CD14-positive monocyte (primary cell): ENCODE results near the gene EGF. TPM values are rescaled to one million over a fixed set of nuclear protein-coding genes. Genes with fewer than 3 reads are reported as not detected.

Experiments used
- DNase-seq, 3 donors: peaks; one replicate each; pipeline ENCODE4 v3.0.0-alpha.2; 2011 to 2022
- H2AFZ ChIP-seq: 2 replicates; pipeline ENCODE4 v1.6.0; 2012; ENCODE audit warnings: mild to moderate bottlenecking, low read depth, low read length, inconsistent platforms; ENCODE audit not compliant: insufficient read depth, poor library complexity, severe bottlenecking
- H3K27ac ChIP-seq, 2 donors: 1 replicate in 1 of 2; 2 replicates in 1 of 2; pipeline ENCODE4 v1.5.1; 2012 to 2013; ENCODE audit warnings: low read length in 2 of 2, control low read depth in 1 of 2, inconsistent platforms in 1 of 2, low read depth in 1 of 2, mild to moderate bottlenecking in 1 of 2
- H3K27me3 ChIP-seq, 2 donors: one replicate each; pipeline versions ENCODE4 v1.6.0 to v1.6.1; 2011 to 2013; ENCODE audit warnings: low read length in 2 of 2; ENCODE audit not compliant: control insufficient read depth in 2 of 2, insufficient read depth in 2 of 2
- H3K36me3 ChIP-seq, 2 donors: replicated peaks in 1 of 2; 1 replicate in 1 of 2; 2 replicates in 1 of 2; pipeline versions ENCODE4 v1.5.1 to v1.6.1; 2012 to 2013; ENCODE audit warnings: low read length in 2 of 2, control low read depth in 1 of 2, inconsistent platforms in 1 of 2, mild to moderate bottlenecking in 1 of 2; ENCODE audit not compliant: insufficient read depth in 2 of 2, control insufficient read depth in 1 of 2
- H3K4me1 ChIP-seq, 2 donors: 1 replicate in 1 of 2; 2 replicates in 1 of 2; pipeline versions ENCODE4 v1.5.1 to v1.6.1; 2012 to 2013; ENCODE audit warnings: low read length in 2 of 2, control low read depth in 1 of 2, inconsistent platforms in 1 of 2, mild to moderate bottlenecking in 1 of 2, moderate library complexity in 1 of 2; ENCODE audit not compliant: insufficient read depth in 2 of 2, control insufficient read depth in 1 of 2
- H3K4me2 ChIP-seq: replicated peaks from 2 replicates; pipeline ENCODE3; 2012; ENCODE audit warnings: low read length, moderate library complexity, mild to moderate bottlenecking; ENCODE audit not compliant: poor library complexity, severe bottlenecking; ENCODE audit errors: extremely low read depth
- H3K4me3 ChIP-seq, 3 experiments: fragments of 200-600 bp in 1 of 3; sonication (generic) in 1 of 3; replicated peaks in 1 of 3; 1 replicate in 2 of 3; 2 replicates in 1 of 3; pipeline ENCODE4 v1.5.1; 2011 to 2013; ENCODE audit warnings: low read length in 3 of 3, mild to moderate bottlenecking in 3 of 3, control low read depth in 2 of 3, low read depth in 2 of 3, inconsistent platforms in 1 of 3, moderate library complexity in 1 of 3
- H3K79me2 ChIP-seq: 2 replicates; pipeline ENCODE4 v1.6.0; 2012; ENCODE audit warnings: mild to moderate bottlenecking, control low read depth, inconsistent platforms, low read length, moderate library complexity; ENCODE audit not compliant: insufficient read depth
- H3K9ac ChIP-seq: 2 replicates; pipeline ENCODE4 v1.6.0; 2017; ENCODE audit warnings: low read length, mild to moderate bottlenecking; ENCODE audit not compliant: insufficient read depth, poor library complexity, severe bottlenecking
- H3K9me3 ChIP-seq, 2 donors: replicated peaks in 1 of 2; 1 replicate in 1 of 2; 2 replicates in 1 of 2; pipeline versions ENCODE4 v1.5.1 to v1.6.1; 2012 to 2013; ENCODE audit warnings: low read length in 2 of 2, control low read depth in 1 of 2; ENCODE audit not compliant: control insufficient read depth in 1 of 2, insufficient read depth in 1 of 2
- H4K20me1 ChIP-seq: 2 replicates; pipeline ENCODE4 v1.6.0; 2012; ENCODE audit warnings: mild to moderate bottlenecking, low read length, control low read depth, moderate library complexity; ENCODE audit not compliant: insufficient read depth
- H3K27ac Mint-ChIP-seq, 7 donors: one replicate each; pipeline ENCODE4 v1.8.0; 2020; ENCODE audit warnings: mild to moderate bottlenecking in 7 of 7, mixed read lengths in 7 of 7, moderate library complexity in 6 of 7, inconsistent platforms in 2 of 7
- H3K27me3 Mint-ChIP-seq, 3 donors: one replicate each; pipeline ENCODE4 v1.8.0; 2021 to 2022; ENCODE audit warnings: low read depth in 3 of 3, mild to moderate bottlenecking in 3 of 3, mixed read lengths in 3 of 3, moderate library complexity in 3 of 3, inconsistent platforms in 1 of 3
- H3K36me3 Mint-ChIP-seq, 2 donors: one replicate each; pipeline ENCODE4 v1.8.0; 2020; ENCODE audit warnings: mixed read lengths in 2 of 2, inconsistent platforms in 1 of 2, mild to moderate bottlenecking in 1 of 2
- H3K4me1 Mint-ChIP-seq: one replicate; pipeline ENCODE4 v1.8.0; 2020; ENCODE audit warnings: mild to moderate bottlenecking, mixed read lengths
- H3K4me3 Mint-ChIP-seq, 2 donors: one replicate each; pipeline ENCODE4 v1.8.0; 2020; ENCODE audit warnings: mild to moderate bottlenecking in 2 of 2, mixed read lengths in 2 of 2, moderate library complexity in 1 of 2
- H3K9me3 Mint-ChIP-seq, 7 donors: one replicate each; pipeline ENCODE4 v1.8.0; 2020 to 2022; ENCODE audit warnings: mixed read lengths in 7 of 7, mild to moderate bottlenecking in 6 of 7, moderate library complexity in 6 of 7, inconsistent platforms in 2 of 7
- CTCF ChIP-seq: fragments of 200-600 bp; IDR thresholded peaks from one replicate; pipeline ENCODE4 v1.8.0; 2022; ENCODE audit warnings: antibody characterized with exemption, mild to moderate bottlenecking
- WGBS: methylation state at CpG from one replicate; pipeline ENCODE4 v1.1.5; 2013; ENCODE audit warnings: missing lambda C conversion rate; ENCODE audit not compliant: insufficient coverage; 5-methylcytosine and 5-hydroxymethylcytosine counted together
- intact Hi-C, 2 donors: fragments of 100-400 bp; cut with micrococcal nuclease; formaldehyde crosslinking; loops; one replicate each; pipeline versions ENCODE4 v1.15.0 to v1.15.1; 2023
- polyA plus RNA-seq, 3 donors: library from polyadenylated mRNA; depleted of rRNA in 1 of 3; unstranded in 2 of 3; stranded (reverse) in 1 of 3; fragments of 300-500 nt in 2 of 3; fragments of >200 nt in 1 of 3; fragmentation: Illumina TruSeq in 2 of 3; gene quantifications; 1 replicate in 2 of 3; 2 replicates in 1 of 3; pipeline ENCODE4 v1.2.3, GENCODE V29; 2012 to 2021

The EGF gene
- polyA plus RNA-seq, 3 donors, result 0.17 to 4.8 TPM; not detected in 1

GRCh38 chr4:109981936-109982335, 69.3 kb downstream of the EGF start:
- WGBS, result no CpG with 5 or more reads among the region's 1 CpG
- peaks cover 13 to 21% of the 10 kb centered on the region in 2 donors for H3K4me1 ChIP-seq
- Mint-ChIP-seq H3K27ac (no peak overlapping the region), H3K4me1 (peaks cover 18% of the 10 kb centered on the region), H3K27me3 (peaks cover 0 to 3% (median 0%) of the 10 kb centered on the region in 3 donors), H3K4me3 (no peak overlapping the region), H3K9me3 (peaks cover 0 to 2% (median 0%) of the 10 kb centered on the region in 7 donors), H3K36me3 (no peaks in the 10 kb centered on the region)
- no peaks in the 10 kb centered on the region for H3K9me3 ChIP-seq
- H3K4me3 ChIP-seq, result no peak overlapping the region
- no peak overlapping the region for H2AFZ ChIP-seq
- no peaks in the 10 kb centered on the region for H3K79me2 ChIP-seq
- no peak for DNase-seq
- no peak for TF ChIP-seq CTCF
- no peaks in the 10 kb centered on the region for H3K27me3 ChIP-seq
- no peak overlapping the region for H3K27ac ChIP-seq
- intact Hi-C loops, result no loop called here
- H4K20me1 ChIP-seq, result no peaks in the 10 kb centered on the region
- no peak overlapping the region for H3K9ac ChIP-seq
- H3K4me2 ChIP-seq, result no peak overlapping the region
- no peaks in the 10 kb centered on the region for H3K36me3 ChIP-seq

GRCh38 chr4:109982521-109982920, 69.8 kb downstream of the EGF start:
- Histone ChIP-seq H2AFZ (no peak overlapping the region), H4K20me1 (no peaks in the 10 kb centered on the region), H3K27me3 (no peaks in the 10 kb centered on the region), H3K4me3 (no peak overlapping the region), H3K4me2 (no peak overlapping the region), H3K27ac (no peak overlapping the region), H3K4me1 (peaks cover 13 to 21% of the 10 kb centered on the region in 2 donors), H3K9me3 (no peaks in the 10 kb centered on the region), H3K79me2 (no peaks in the 10 kb centered on the region), H3K9ac (no peak overlapping the region), H3K36me3 (no peaks in the 10 kb centered on the region)
- H3K27me3 Mint-ChIP-seq, result peaks cover 0 to 3% (median 0%) of the 10 kb centered on the region in 3 donors
- H3K9me3 Mint-ChIP-seq, result peaks cover 0 to 2% (median 0%) of the 10 kb centered on the region in 7 donors
- intact Hi-C loops, result no loop called here
- no peak overlapping the region for H3K4me3 Mint-ChIP-seq
- no peak overlapping the region for H3K27ac Mint-ChIP-seq
- TF ChIP-seq CTCF, result no peak
- DNase-seq, result no peak
- no peaks in the 10 kb centered on the region for H3K36me3 Mint-ChIP-seq
- H3K4me1 Mint-ChIP-seq, result peaks cover 18% of the 10 kb centered on the region
- no CpG with 5 or more reads among the region's 3 CpGs for WGBS
